OCI-LY7 (cell line): ENCODE measurements around the gene TEPSIN. TPM values are rescaled to one million over a fixed set of nuclear protein-coding genes. Genes with fewer than 3 reads are reported as not detected.

Experiments
- BruUV-seq: library from RNA; stranded (reverse); fragments of 400-500 nt; replicated peaks from 2 replicates; lab custom pipeline; 2021; lab: Mats Ljungman, UMichigan
- CTCF ChIA-PET: fragments of 300-600 bp; sonication (Branson Sonifier 250); formaldehyde crosslinking; loops from one replicate; lab custom pipeline; 2022; ENCODE audit warnings: antibody characterized with exemption; ENCODE audit not compliant: unreplicated experiment; lab: Charles Lee
- POLR2A ChIA-PET: fragments of 300-600 bp; sonication (Branson Sonifier 250); formaldehyde crosslinking; loops from one replicate; lab custom pipeline; 2022; ENCODE audit warnings: antibody characterized with exemption; lab: Charles Lee
- DNase-seq: peaks from one replicate; pipeline ENCODE4 v3.0.0-alpha.2; 2015; ENCODE audit warnings: low spot score
- H2AFZ ChIP-seq: fragments of 200-600 bp; sonication (generic), shearing (Covaris generic); 2 replicates; pipeline ENCODE4 v1.6.1; 2014; ENCODE audit warnings: mild to moderate bottlenecking, antibody characterized with exemption, low read length, moderate library complexity
- H3K27ac ChIP-seq: fragments of 200-600 bp; sonication (generic); 2 replicates; pipeline ENCODE4 v1.5.1; 2014; ENCODE audit warnings: mixed run types, low read depth, mild to moderate bottlenecking, moderate library complexity, low read length, inconsistent platforms; ENCODE audit not compliant: poor library complexity, severe bottlenecking
- H3K36me3 ChIP-seq: fragments of 200-600 bp; sonication (generic); 2 replicates; pipeline ENCODE4 v1.6.1; 2014; ENCODE audit warnings: mild to moderate bottlenecking, antibody characterized with exemption, low read length, moderate library complexity, mixed read lengths; ENCODE audit not compliant: insufficient read depth
- H3K4me1 ChIP-seq: fragments of 200-600 bp; sonication (generic); 2 replicates; pipeline ENCODE4 v1.5.1; 2014; ENCODE audit warnings: mild to moderate bottlenecking, low read length; ENCODE audit not compliant: insufficient read depth, poor library complexity, severe bottlenecking
- H3K4me2 ChIP-seq: fragments of 200-600 bp; sonication (generic); 2 replicates; pipeline ENCODE4 v1.6.1; 2014; ENCODE audit warnings: mild to moderate bottlenecking, low read length
- H3K4me3 ChIP-seq: fragments of 200-600 bp; sonication (generic); 2 replicates; pipeline ENCODE4 v1.5.1; 2014; ENCODE audit warnings: mild to moderate bottlenecking, low read depth, low read length; ENCODE audit not compliant: poor library complexity, severe bottlenecking
- H3K79me2 ChIP-seq: fragments of 200-600 bp; sonication (generic); 2 replicates; pipeline ENCODE4 v1.6.1; 2016; ENCODE audit warnings: low read depth, mild to moderate bottlenecking, low read length, moderate library complexity, mixed read lengths; ENCODE audit not compliant: insufficient read depth
- H3K9me2 ChIP-seq: fragments of 200-600 bp; sonication (generic); 2 replicates; pipeline ENCODE4 v1.6.1; 2016; ENCODE audit warnings: mild to moderate bottlenecking, low read length, mixed read lengths; ENCODE audit not compliant: insufficient read depth
- H3K9me3 ChIP-seq: fragments of 200-600 bp; sonication (generic); 2 replicates; pipeline ENCODE4 v1.6.1; 2014; ENCODE audit warnings: mild to moderate bottlenecking, mixed run types, low read length, mixed read lengths
- H4K20me1 ChIP-seq: fragments of 200-600 bp; sonication (generic); 2 replicates; pipeline ENCODE4 v1.6.1; 2014; ENCODE audit warnings: mild to moderate bottlenecking, antibody characterized with exemption, low read length, moderate library complexity, mixed read lengths; ENCODE audit not compliant: insufficient read depth
- EZH2phosphoT487 ChIP-seq: fragments of 200-600 bp; sonication (generic); IDR thresholded peaks from 2 replicates; pipeline ENCODE4 v1.6.1; 2018; ENCODE audit warnings: low read depth, borderline replicate concordance, mild to moderate bottlenecking, mixed run types, antibody characterized with exemption, low read length, moderate library complexity, mixed read lengths
- intact Hi-C: fragments of 100-400 bp; cut with micrococcal nuclease; formaldehyde crosslinking; loops from one replicate; pipeline ENCODE4 v1.10.0; 2022; ENCODE audit not compliant: unreplicated experiment
- total RNA-seq, 2 experiments: library from RNA; depleted of rRNA in 1 of 2; stranded (reverse); fragments of >200 nt in 1 of 2; shearing (Covaris generic) in 1 of 2; gene quantifications; 2 replicates each; pipeline ENCODE4 v1.2.3, GENCODE V29; 2014 to 2022
- TF ChIP-seq, protein P1 (sequence below): fragments of 200-600 bp; sonication (generic); conservative IDR thresholded peaks from 2 replicates; pipeline ENCODE4 v1.5.1; 2014; ENCODE audit warnings: mild to moderate bottlenecking, antibody characterized with exemption, low read length, moderate library complexity, mixed read lengths

Gene TEPSIN
- total RNA-seq, 2 experiments from 2014 or later = 46.4 to 75.3 TPM

DNA sequence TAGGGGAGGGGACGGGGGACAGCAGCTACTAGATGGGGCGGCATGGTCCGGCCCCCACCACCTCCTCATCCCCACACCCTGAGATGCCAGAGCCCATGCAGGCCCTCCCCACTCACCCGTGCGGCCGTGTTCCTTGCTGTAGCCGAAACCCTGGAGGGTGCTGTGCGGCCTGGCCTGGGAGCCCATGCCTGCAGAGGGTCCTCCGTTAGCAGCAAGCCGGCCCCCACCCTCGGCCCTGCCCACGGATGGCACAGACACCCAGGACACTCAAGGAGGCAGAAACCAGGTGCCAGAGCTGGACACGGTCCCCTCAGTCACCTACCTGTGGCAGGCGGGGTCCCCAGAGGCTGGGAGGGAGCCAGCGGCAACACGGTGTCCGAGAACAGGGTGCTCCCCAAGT lies 5.5 kb downstream of the TEPSIN start:
- Histone ChIP-seq H3K9me3 (no peaks in the 10 kb centered on the region), H4K20me1 (no peaks in the 10 kb centered on the region), H3K36me3 (peaks cover 23% of the 10 kb centered on the region), H3K4me1 (peaks cover 18% of the 10 kb centered on the region), H2AFZ (no peak overlapping the region), H3K79me2 (peaks cover 7% of the 10 kb centered on the region; the same call in 1 of the 2 replicates), H3K27ac (no peak overlapping the region), H3K9me2 (no peaks in the 10 kb centered on the region), H3K4me2 (no peak overlapping the region), H3K4me3 (no peak overlapping the region)
- POLR2A ChIA-PET = no interaction called here
- TF ChIP-seq EZH2phosphoT487 = no peak
- TF ChIP-seq, protein P1, sequence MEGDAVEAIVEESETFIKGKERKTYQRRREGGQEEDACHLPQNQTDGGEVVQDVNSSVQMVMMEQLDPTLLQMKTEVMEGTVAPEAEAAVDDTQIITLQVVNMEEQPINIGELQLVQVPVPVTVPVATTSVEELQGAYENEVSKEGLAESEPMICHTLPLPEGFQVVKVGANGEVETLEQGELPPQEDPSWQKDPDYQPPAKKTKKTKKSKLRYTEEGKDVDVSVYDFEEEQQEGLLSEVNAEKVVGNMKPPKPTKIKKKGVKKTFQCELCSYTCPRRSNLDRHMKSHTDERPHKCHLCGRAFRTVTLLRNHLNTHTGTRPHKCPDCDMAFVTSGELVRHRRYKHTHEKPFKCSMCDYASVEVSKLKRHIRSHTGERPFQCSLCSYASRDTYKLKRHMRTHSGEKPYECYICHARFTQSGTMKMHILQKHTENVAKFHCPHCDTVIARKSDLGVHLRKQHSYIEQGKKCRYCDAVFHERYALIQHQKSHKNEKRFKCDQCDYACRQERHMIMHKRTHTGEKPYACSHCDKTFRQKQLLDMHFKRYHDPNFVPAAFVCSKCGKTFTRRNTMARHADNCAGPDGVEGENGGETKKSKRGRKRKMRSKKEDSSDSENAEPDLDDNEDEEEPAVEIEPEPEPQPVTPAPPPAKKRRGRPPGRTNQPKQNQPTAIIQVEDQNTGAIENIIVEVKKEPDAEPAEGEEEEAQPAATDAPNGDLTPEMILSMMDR = no peak
- CTCF ChIA-PET = no interaction called here
- BruUV-seq = no TSS peak
- no peak for DNase-seq
- intact Hi-C loops = no loop called here

DNA sequence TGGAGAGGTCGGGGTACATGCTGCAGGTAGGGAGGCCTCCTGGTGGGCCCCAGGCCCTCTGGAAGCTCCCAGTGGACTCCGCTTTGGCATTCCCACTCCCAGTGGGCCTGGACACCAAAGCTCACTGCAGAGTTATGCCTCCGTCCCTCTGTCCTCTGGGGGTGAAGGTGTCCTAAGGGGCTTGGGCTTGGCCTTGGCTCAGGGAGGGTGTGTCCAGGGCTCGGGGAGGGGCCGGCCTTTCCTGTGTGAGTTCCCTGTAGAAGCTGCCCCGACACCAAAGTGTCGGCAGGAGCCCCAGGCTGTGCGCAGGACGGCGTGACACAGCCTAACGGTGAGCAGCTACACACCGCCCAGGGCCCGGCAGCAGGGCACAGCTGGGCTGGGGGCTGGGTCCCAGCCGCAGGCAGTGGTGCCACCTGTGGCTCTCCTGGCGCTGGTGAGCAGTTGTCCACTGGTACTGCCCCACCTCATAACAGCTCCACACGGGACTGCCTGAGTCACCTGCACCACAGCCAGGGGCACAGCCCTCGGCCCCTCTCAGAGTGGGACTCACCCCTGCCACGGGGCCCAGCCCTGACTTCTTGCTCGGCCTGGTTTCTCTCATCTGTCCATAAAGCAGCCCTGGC lies 6.1 kb downstream of the TEPSIN start:
- no peak overlapping the region for H3K4me3 ChIP-seq
- no peak for DNase-seq
- H3K36me3 ChIP-seq = peaks cover 23% of the 10 kb centered on the region
- TF ChIP-seq, protein P1 = no peak
- TF ChIP-seq EZH2phosphoT487 = no peak
- H3K79me2 ChIP-seq = peaks cover 1% of the 10 kb centered on the region; the same call in 1 of the 2 replicates
- H3K9me3 ChIP-seq = no peaks in the 10 kb centered on the region
- no peaks in the 10 kb centered on the region for H3K9me2 ChIP-seq
- no peak overlapping the region for H3K27ac ChIP-seq
- BruUV-seq = no TSS peak
- ChIA-PET POLR2A (no interaction called here), CTCF (no interaction called here)
- intact Hi-C loops = no loop called here
- H3K4me2 ChIP-seq = no peak overlapping the region
- no peak overlapping the region for H2AFZ ChIP-seq
- H4K20me1 ChIP-seq = no peaks in the 10 kb centered on the region
- peaks cover 18% of the 10 kb centered on the region for H3K4me1 ChIP-seq

DNA sequence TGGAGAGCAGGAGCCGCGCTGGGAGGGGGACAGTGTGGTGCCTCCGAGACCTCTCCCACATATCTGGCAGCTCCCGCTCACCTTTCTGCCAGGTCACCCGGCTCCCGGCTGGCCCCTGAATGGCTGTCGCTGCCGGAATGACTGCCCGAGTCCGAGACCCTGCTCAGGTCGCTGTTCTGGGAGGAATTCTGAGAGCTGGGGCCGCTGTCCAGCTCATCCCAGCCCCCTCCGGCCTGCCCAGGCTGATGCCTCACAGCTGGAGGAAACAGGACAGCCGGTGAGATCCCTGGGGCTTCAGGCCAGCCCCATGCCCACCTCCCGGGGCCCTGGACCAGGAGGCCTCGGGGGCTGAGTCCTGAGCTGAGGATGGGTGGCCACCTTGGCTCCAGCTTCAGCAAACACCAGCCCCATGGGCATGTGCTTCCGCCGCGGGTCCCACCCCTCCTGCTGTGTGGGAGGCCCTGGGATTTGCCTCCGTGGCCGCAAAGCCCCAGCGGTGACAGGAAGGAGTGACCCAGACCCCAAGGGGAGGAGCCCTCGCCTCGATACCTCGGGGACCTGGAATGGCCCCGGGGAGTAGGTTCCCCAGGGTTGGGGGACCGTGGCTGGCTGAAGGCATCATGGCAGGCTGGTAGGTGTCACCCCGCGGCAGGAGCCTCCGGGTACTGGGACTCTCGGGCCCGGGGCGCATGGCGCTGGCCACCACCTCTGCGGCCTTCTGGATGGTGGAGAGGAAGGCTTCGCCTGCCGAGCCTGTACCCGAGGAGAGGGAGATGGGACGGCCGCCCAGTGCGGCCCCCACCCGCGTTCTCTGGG lies 6.9 kb downstream of the TEPSIN start:
- no peak overlapping the region for H3K4me3 ChIP-seq
- H3K27ac ChIP-seq = no peak overlapping the region
- ChIA-PET POLR2A (no interaction called here), CTCF (no interaction called here)
- no TSS peak for BruUV-seq
- intact Hi-C loops = no loop called here
- H2AFZ ChIP-seq = no peak overlapping the region
- peaks cover 23% of the 10 kb centered on the region for H3K36me3 ChIP-seq
- H3K4me2 ChIP-seq = no peak overlapping the region
- DNase-seq = no peak
- peaks cover 17% of the 10 kb centered on the region for H3K4me1 ChIP-seq
- H4K20me1 ChIP-seq = no peaks in the 10 kb centered on the region
- no peaks in the 10 kb centered on the region for H3K79me2 ChIP-seq
- no peak for TF ChIP-seq EZH2phosphoT487
- TF ChIP-seq, protein P1 = no peak
- H3K9me2 ChIP-seq = no peaks in the 10 kb centered on the region
- no peaks in the 10 kb centered on the region for H3K9me3 ChIP-seq
